Fibroblast of skin of abdomen (primary cell): ENCODE measurements around the gene CD52. TPM values are rescaled to one million over a fixed set of nuclear protein-coding genes. Genes with fewer than 3 reads are reported as not detected.
A peak's percentile ranks its signal among the peaks of the same experiment; 100 is the strongest.

Experiments used
- DNase-seq: peaks from one replicate; pipeline ENCODE4 v3.0.0-alpha.2; 2013
- polyA plus RNA-seq, 2 experiments: library from polyadenylated mRNA; unstranded; fragments of 120-200 nt; gene quantifications; one replicate each; pipeline ENCODE4 v1.2.1, GENCODE V29; 2013; ENCODE audit not compliant: insufficient read length in 2 of 2

Gene CD52
- polyA plus RNA-seq (2013, experiment 1 of 2; ENCODE audit: insufficient read length) = not detected
- polyA plus RNA-seq (2013, experiment 2 of 2; ENCODE audit: insufficient read length) = not detected

GRCh38 chr1:26317612-26318337 lies at the start of gene CD52:
CD52 (plus strand) TSS chr1:26317958; CDS start chr1:26318018, 60 bp downstream.
- no peak for DNase-seq

DNA sequence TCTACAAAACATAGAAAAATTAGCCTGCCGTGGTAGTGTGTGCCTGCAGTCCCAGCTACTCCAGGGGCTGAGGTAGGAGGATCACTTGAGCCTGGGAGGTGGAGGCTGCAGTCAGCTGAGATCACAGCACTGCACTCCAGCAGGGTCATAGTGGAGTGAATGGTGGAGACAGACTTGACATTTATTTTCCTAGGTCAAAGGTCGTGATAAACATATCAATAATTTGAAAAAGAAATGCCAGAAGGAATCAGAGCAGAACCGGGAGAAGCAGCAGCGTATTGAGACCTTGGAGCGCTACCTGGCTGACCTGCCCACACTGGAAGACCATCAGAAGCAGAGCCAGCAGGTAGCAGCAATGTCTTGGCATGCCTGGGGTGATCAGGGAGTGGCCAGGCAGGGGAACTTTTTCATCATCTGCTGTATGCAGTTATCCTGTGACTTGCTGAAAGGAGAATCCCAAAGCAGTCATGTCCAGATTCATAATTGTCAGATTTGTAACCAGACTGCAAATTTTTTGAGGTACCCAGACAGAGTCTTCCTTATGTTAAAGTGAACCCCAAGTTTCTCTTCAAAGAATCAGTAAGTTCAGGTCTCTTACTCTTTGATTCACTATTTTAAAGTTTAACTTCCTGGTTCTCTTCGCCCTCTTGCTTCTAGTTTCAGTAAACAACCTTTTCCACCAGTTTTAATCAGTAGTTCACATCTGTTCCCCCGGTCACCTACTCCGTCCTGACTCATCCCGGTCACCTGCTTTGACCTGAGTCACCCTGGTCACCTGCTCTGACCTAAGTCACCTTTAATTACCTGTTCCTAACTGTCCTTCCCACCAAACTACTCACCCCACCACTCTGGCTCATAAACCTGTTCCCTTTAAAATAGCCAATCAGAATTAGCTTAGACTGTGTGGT lies 49.2 kb upstream of the CD52 start:
- DNase-seq = no peak

- no peak for DNase-seq
Measured at GRCh38 chr1:26269198-26269550, 48.6 kb upstream of the CD52 start.

DNA sequence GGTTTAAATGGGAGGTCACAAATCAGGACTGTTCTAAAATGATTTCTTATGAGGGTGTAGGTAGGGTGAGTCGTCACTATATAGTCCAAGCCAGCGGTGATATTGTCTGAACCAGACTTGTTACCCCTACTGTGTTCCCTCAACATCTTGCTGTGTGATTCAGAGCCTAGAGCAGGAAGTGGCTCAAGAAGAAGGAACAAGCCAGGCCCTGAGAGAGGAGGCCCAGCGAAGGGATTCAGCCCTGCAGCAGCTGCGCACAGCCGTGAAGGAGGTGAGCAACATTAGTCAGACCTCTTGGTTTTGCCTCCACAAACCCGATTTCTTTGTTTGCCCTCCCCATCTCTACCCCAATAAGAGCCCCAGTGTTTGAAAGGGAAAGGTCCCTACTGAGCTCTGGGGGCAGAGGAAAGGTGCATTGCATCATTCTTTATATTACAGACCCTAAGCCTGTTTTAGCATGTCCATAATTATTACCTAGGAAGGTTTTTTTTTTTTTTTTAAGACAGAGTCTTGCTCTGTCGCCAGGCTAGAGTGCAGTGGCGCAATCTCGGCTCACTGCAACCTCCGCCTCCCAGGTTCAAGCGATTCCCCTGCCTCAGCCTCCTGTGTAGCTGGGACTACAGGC lies 42.8 kb upstream of the CD52 start:
- DNase-seq = no peak

DNA sequence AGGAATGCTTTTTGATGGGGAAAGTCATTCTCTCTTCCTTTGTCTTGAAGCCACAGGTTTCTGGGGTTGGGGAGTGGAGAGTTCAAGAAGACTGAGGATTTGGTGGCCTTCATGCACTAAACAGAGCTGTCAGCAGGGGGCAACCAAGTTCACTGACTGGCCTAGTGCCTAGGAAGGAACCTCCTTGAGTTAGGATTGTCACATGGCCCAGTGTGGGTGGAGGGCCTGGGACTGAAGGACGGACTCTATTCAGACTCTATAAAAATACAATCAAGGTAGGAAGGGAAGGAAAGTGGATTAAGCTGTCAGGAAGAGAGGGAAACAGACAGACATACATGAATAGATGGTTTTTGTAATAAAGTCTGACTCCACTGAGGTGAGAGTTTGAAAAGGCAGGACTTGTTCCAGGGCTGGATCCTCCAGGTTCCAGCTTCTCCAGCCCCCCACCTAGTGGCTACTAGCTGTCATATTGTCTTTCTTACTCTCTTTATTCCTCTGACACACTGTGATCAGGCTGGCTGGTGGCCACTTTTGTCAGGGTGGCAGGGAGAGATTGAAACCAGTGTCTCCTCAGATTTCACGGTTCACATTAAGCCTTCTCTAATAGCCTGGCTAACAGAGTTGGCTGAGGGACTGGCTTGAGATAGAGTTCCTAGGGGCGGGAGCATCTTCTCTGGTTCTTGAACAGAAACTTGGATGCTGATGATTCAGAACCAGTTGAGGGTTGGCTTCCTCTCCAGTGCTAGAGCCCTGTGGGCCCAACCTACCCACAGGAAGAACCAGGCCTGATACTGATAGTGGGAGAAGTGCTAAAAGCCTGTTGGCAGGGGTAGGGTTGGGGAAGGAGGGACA lies 42.0 kb upstream of the CD52 start:
- peak; percentile 92 for DNase-seq

DNA sequence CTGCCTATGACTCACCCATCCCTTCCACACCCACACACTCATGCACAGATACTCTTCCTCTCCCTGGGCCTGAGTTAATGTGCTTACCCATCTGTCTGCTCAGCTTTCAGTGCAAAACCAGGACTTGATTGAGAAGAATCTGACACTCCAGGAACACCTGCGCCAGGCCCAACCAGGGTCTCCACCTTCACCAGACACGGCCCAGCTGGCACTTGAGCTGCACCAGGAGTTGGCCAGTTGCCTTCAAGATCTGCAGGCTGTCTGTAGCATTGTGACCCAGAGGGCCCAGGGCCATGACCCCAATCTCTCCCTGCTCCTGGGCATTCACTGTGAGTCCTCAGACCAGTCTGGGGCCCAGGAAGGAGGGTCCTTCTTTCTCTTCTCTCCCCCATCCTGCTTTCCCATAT lies 41.3 kb upstream of the CD52 start:
- DNase-seq = no peak

GRCh38 chr1:26277261-26277661 lies 40.5 kb upstream of the CD52 start:
- DNase-seq = no peak

GRCh38 chr1:26277719-26278118 lies 40.0 kb upstream of the CD52 start:
- no peak for DNase-seq

DNA sequence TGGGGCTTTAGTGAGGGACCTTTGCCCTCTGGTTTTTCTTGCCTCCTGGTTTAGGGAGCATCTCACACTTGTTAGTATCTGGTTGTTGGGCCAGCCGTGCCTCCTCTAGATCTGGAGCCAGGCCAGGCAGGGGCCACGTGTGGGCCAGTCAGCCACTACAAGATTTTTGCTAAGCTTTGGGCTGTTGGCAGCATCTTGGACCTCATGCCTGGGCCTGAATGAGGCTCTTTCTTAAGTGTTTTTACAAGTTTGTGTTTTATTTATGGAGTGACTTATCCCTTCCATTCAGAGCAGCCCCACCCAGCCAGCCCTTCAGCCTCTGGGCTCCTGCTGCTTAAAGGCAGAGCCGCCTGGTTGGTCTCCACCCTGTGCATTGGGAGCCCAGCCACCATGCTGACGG lies 39.5 kb upstream of the CD52 start:
- no peak for DNase-seq

DNA sequence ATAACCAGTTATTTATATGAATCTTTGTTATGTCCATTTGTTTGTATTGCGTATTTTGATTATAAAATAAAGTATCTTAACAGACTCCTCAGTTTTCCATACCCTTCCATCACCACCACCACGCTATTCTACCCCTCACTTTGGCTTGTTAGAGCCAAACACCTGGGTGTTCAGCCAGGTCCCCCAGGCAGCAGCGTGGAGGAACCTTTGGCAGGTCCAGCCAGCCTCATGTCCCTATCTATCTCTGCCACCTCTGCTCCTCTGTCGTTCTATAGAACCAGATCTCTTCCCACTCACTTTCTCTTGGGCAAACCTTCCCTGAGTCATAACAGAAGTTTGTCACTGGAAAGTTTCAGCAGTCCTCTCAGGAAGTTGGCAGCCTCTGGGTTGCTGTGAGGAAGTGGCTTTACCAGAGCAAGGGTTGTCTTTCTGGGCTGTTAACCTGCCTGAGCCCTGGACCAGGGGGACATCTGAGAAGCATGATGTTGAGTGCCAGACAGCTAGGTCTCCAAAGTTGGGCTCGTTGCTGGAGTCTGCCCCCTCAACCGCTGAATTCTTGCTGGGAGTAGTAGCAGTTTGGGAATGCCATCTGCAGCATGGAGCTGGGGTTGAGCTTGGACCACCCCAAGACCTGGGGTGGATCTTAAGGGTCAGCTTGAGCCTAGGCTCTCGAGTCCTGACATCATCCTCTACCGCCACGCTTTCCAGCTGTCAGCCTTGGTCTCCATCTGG lies 38.9 kb upstream of the CD52 start:
- peak; percentile 35 for DNase-seq

GRCh38 chr1:26279456-26280332 lies 38.1 kb upstream of the CD52 start, which contains the start of gene SH3BGRL3:
SH3BGRL3 (plus strand) TSS chr1:26280086; CDS start chr1:26280156, 70 bp downstream.
- DNase-seq = peak; percentile 84

DNA sequence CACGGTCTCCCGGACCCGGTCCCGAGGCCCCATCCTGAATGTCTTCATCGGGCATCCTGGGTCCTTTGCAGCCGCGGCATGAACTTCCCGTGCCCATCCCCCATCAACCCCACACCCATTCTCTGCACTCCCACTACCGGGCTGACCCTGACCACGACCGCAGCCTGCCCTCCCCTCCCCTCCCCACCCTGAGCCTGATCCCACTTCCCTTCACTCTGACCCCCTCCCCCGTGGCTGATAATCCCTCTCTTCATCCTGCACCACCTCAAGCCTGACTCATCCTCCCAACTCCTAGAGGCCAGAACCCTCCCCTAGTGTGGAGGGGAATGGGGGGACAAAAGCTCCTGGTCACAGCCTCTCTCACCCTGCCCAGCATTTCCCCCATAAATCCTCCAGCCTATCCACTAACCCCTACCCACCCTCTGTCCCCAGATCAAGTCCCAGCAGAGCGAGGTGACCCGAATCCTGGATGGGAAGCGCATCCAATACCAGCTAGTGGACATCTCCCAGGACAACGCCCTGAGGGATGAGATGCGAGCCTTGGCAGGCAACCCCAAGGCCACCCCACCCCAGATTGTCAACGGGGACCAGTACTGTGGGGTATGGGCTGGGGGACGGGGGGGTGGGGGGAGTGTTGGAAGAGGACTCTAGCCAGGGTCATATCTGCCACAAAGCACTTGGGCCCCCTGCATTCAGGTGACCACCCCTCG lies 37.3 kb upstream of the CD52 start:
- DNase-seq = peak; percentile 59

DNA sequence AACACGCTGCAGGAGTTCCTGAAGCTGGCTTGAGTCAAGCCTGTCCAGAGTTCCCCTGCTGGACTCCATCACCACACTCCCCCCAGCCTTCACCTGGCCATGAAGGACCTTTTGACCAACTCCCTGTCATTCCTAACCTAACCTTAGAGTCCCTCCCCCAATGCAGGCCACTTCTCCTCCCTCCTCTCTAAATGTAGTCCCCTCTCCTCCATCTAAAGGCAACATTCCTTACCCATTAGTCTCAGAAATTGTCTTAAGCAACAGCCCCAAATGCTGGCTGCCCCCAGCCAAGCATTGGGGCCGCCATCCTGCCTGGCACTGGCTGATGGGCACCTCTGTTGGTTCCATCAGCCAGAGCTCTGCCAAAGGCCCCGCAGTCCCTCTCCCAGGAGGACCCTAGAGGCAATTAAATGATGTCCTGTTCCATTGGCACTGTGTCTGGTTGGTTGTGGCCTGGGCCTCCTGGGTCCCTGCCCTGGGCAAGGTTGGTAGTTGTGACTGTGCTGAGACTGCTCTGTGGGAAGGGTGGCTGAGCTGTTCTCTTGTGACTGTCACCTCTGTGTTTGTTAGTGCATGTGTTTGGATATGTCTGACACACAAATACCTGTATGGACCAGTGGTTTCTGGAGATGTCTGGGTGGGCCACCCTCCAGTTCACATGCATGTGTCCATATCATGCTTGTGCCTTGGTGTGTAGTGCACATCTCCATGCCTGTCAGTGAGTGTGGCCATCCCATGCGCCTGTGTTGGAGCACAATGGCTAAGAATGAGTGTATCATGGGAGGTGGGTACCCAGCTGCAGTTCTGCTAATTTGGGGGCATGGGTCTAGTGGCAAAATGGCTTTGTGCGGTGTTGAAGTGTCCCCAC lies 36.4 kb upstream of the CD52 start:
- DNase-seq = no peak

DNA sequence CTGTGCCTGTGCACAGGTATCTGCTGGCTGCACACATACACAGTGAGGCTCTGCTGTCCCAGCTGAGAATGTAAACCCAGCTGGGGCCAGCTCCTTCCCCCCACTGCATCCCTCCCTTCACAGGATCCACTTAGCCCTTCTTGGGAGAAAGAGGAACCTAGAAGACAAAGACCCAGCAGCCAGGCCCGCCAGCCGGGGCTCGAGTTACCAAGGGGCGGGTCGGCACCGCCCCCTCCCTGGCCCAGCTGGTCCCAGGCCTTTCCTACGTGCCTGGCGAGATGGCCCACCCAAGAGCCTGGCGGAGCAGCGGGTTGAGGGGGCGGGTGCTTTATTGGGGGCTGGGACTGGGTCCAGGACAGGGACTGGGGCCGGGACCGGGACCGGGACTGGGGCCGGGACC lies 35.8 kb upstream of the CD52 start:
- peak; percentile 68 for DNase-seq

DNA sequence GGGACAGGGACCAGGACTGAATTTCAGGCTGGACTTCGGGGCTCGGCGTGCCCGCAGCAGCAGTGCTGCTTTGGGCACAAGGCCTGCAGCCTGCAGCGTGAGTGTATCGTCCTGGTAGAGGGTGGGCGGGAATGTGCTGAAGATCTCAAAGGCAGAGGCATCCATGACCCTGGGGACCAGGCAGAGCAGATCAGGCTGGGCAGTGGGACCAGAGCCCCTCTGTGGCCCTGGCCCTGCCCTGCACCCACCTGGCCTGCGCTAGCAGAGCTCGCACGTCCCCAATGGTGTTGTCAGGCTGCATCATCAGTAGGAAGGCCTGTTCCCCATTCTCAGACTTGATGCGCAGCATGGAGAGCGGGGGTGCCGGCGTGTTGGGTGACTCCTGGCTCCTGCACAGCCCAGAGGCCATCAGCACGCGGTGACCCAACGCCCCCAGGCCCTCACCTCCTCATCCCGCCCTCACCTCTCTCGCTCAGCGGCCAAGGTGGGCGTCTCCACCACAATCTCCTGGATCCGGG lies 35.3 kb upstream of the CD52 start:
- no peak for DNase-seq

GRCh38 chr1:26283279-26283853 lies 34.4 kb upstream of the CD52 start:
- DNase-seq = no peak

DNA sequence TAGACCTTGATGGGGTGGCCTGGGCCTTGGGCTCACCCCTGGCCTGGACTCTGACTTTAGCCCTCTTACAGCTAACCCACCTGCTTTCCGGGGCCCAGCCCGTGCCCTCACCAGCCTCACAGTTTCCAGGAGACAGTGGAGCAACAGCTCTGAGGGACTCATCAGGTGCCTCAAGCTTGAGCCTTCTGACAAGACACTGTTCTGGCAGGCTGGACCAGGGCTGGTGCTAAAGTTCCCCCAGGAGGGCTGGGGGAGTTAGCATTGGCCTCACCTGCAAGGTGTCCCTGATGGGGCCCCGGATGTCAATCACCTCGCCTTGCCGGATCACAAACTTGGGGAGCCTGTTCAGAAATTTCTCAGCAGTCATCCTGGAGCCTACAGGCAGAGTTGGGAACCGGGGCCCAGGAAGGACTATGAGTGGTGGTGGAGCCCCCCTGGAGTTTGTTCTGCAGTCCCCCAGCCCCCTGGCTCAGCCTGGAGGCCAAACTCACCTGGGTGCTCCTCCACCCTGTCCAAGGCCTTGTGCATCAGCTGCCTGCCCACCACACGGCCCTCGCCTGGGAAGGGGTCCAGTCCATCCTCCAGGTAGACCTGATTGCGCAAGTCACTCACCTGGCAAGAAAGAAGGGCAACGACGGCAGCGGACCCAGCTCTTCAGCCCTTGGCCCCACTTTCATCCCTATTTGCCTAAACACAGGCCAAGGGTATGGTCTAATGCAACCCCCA lies 33.7 kb upstream of the CD52 start:
- no peak for DNase-seq
